Heart right ventricle (tissue), 16 donors: Measurements from ENCODE around the gene KMO. TPM values are rescaled to one million over a fixed set of nuclear protein-coding genes. Genes with fewer than 3 reads are reported as not detected.

Experiments
- ATAC-seq, 8 donors: fragments of 200-7000 bp; cut with Tn5 transposase; one replicate each; pipeline ENCODE4 v1.9.1; 2020; ENCODE audit warnings: mild to moderate bottlenecking in 8 of 8, moderate library complexity in 8 of 8, moderate number of reproducible peaks in 1 of 8
- DNase-seq, 2 donors: peaks; one replicate each; pipeline ENCODE4 v3.0.0-alpha.2; 2020
- H3K27ac ChIP-seq, 10 donors: fragments of 200-600 bp; sonication (generic) in 2 of 10; one replicate each; pipeline versions ENCODE4 v1.5.0 to v1.8.0; 2020 to 2022; ENCODE audit warnings: mild to moderate bottlenecking in 3 of 10
- H3K27me3 ChIP-seq, 7 donors: fragments of 200-600 bp; one replicate each; pipeline ENCODE4 v1.8.0; 2021 to 2022; ENCODE audit warnings: mild to moderate bottlenecking in 2 of 7
- H3K36me3 ChIP-seq, 9 donors: fragments of 200-600 bp; sonication (generic) in 1 of 9; one replicate each; pipeline versions ENCODE4 v1.5.0 to v1.8.0; 2020 to 2022; ENCODE audit warnings: mild to moderate bottlenecking in 2 of 9
- H3K4me1 ChIP-seq, 9 donors: fragments of 200-600 bp; sonication (generic) in 1 of 9; one replicate each; pipeline versions ENCODE4 v1.5.0 to v1.8.0; 2020 to 2022; ENCODE audit warnings: mild to moderate bottlenecking in 4 of 9
- H3K4me3 ChIP-seq, 10 donors: fragments of 200-600 bp; sonication (generic) in 2 of 10; one replicate each; pipeline versions ENCODE4 v1.5.0 to v1.8.0; 2020 to 2022; ENCODE audit warnings: mild to moderate bottlenecking in 7 of 10, moderate library complexity in 2 of 10
- H3K9me3 ChIP-seq, 11 donors: fragments of 200-600 bp in 10 of 11; sonication (generic) in 2 of 11; one replicate each; pipeline versions ENCODE4 v1.5.0 to v1.8.0; 2013 to 2022; ENCODE audit warnings: mild to moderate bottlenecking in 2 of 11, control low read depth in 1 of 11, moderate library complexity in 1 of 11
- WGBS, 2 donors: extraction: QIAGEN DNeasy Blood & Tissue Kit; methylation state at CpG; one replicate each; pipeline ENCODE4 v1.1.7; 2013; ENCODE audit warnings: inconsistent platforms in 1 of 2; 5-methylcytosine and 5-hydroxymethylcytosine counted together
- intact Hi-C, 10 donors: fragments of 100-400 bp; cut with DNase I; formaldehyde crosslinking; loops; one replicate each; pipeline versions ENCODE4 v1.11.1 to v1.14.2; 2022
- polyA plus RNA-seq, 2 donors: library from polyadenylated mRNA; stranded (reverse); fragments of 200-250 nt; gene quantifications; one replicate each; pipeline ENCODE4 v1.2.3, GENCODE V29; 2013
- total RNA-seq, 10 donors: library from RNA; stranded (reverse); fragmentation: NEBNext Ultra II Directional in 3 of 10; extraction: Animal tissue kit (Norgen Biotek cat#: 25700) in 3 of 10; gene quantifications; one replicate each; pipeline versions ENCODE4 v1.2.1 to v1.2.4, GENCODE V29; 2021 to 2023
- TF ChIP-seq, protein P1 (sequence below), 9 donors: fragments of 200-600 bp; sonication (generic) in 2 of 9; IDR thresholded peaks; one replicate each; pipeline versions ENCODE4 v1.5.0 to v1.8.0; 2021 to 2022; ENCODE audit warnings: antibody characterized with exemption in 9 of 9, mild to moderate bottlenecking in 5 of 9, moderate library complexity in 1 of 9
- donor health status: Arrhythmogenic right ventricular cardiomyopathy.
- donor health status: ischemic (EF 13 %, LVEDD 7.1; RV severe dilation, severe dysfunction).
- donor health status: healthy with polysubstance abuse.
- donor health status: DM: no; HTN: yes; CAD: no.
- donor health status: DM: no; HTN: no; CAD: no.
- donor health status: ischemic (EF 25% LVEDD 6.9; RV normal size, moderate dysfunction).
- donor health status: ischemic (EF 25% LVEDD 5.7; RV mildly dilated, moderate dysfunction).
- donor health status: healthy.
- donor health status: DM: yes; HTN: yes; CAD: no.
- donor health status: Ischemic cardiomyopathy.
- donor health status: ischemic (EF 35%, LVEDD 5.7; RV mildly dilated, moderate dysfunction).
- donor health status: nonischemic (EF 11% LVEDD 7.7; RV severe dilation, severe dysfunction).
- donor health status: DM: yes; HTN: yes; CAD: no.
- donor health status: PGD.
- donor health status: ischemic (EF 29% LVEDD 5.4; RV normal size, mild dysfunction).
- donor health status: nonischemic (EF 23%, LVEDD 6.1; RV moderate dilation, normal function).

KMO gene
- total and polyA plus RNA-seq, 12 donors = 0.05 to 1.4 (median 0.29) TPM; not detected in 4

DNA sequence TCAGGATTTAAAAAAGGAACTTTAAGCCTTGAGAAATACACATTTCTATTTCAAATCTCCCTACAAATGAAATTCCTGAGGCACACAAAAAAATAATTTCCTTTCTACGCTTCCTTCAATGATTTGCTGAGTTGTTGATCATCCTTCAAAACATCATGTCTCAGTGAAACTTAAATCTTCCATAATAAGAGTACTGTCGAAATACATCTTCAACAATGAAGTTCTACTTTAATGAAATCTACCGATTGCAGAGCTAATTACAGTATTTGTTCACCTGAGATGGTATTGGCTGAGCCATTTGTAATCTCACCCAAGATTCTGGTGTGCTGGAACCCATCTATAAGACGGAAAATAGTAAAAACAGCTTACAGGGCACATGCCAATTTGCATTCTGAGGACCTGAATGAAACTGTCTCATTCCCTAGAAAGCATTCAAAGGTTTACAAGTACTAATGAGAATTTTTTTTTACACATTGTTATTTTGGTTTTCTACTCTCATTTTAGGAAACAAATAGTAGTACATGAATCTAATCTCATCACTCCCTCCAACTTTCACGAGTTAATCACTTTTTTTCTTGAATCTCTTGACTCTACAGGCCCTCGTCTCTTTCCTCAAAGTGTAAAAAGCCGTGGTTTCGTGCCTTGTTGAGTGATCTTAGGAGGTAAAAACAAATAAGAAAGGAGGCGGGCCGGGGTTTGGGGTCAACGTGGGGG lies 106.9 kb downstream of the KMO start:
- no peaks in the 10 kb centered on the region for H3K27me3 ChIP-seq
- H3K9me3 ChIP-seq = peaks cover 0 to 20% (median 0%) of the 10 kb centered on the region in 11 donors
- DNase-seq (no peak), ATAC-seq (no peak)
- peak overlapping the region; percentile 71 to 100 (median 91) for H3K4me3 ChIP-seq
- H3K27ac ChIP-seq = peak overlapping the region in 5 of 10 donors; percentile 77 to 91 (median 82)
- H3K36me3 ChIP-seq = peaks cover 0 to 15% (median 0%) of the 10 kb centered on the region in 9 donors
- 14 to 16% methylated on average over 11 of the region's 11 CpGs for WGBS, 2 donors
- peaks cover 0 to 40% (median 12%) of the 10 kb centered on the region in 9 donors for H3K4me1 ChIP-seq
- intact Hi-C loops = no loop called here
- TF ChIP-seq, protein P1, sequence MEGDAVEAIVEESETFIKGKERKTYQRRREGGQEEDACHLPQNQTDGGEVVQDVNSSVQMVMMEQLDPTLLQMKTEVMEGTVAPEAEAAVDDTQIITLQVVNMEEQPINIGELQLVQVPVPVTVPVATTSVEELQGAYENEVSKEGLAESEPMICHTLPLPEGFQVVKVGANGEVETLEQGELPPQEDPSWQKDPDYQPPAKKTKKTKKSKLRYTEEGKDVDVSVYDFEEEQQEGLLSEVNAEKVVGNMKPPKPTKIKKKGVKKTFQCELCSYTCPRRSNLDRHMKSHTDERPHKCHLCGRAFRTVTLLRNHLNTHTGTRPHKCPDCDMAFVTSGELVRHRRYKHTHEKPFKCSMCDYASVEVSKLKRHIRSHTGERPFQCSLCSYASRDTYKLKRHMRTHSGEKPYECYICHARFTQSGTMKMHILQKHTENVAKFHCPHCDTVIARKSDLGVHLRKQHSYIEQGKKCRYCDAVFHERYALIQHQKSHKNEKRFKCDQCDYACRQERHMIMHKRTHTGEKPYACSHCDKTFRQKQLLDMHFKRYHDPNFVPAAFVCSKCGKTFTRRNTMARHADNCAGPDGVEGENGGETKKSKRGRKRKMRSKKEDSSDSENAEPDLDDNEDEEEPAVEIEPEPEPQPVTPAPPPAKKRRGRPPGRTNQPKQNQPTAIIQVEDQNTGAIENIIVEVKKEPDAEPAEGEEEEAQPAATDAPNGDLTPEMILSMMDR (IDR thresholded peaks at IDR 0.05) = no peak

DNA sequence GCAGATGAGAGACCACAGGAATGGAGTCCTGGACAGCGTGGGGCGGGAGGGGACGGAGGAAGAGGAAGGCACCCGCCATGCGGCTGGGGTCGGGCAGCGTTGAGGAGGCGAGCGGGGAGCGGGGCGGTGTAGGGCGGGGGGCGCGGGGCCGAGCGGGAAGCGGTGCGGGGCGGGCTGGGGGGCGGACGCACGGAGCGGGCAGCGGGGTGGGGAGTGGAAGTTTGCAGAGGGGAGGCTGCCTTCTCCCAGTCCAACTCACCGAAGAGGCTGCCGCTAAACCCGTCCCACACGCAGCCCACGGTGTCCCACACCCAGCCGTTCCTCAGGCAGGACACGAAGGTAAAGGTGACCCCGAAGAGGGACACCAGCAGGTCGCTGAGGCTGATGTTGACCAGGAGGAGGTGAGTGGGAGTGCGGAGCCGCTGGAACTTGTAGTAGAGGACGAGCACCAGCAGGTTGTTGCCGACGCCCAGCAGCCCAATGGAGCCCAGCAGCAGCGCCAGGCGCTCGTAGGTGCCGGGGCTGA lies 107.5 kb downstream of the KMO start:
- ATAC-seq = peak; percentile 4 to 33 (median 19)
- peaks cover 0 to 40% (median 12%) of the 10 kb centered on the region in 9 donors for H3K4me1 ChIP-seq
- H3K4me3 ChIP-seq = peak overlapping the region; percentile 71 to 100 (median 91)
- TF ChIP-seq, protein P1 (IDR thresholded peaks at IDR 0.05) = no peak
- WGBS, 2 donors = 0 to 2% methylated on average over 30 to 42 of the region's 42 CpGs
- H3K36me3 ChIP-seq = peaks cover 0 to 11% (median 0%) of the 10 kb centered on the region in 9 donors
- H3K27me3 ChIP-seq = no peaks in the 10 kb centered on the region
- intact Hi-C loops = loop anchor here in 2 of 10 donors (5.0 to 10.0 kb wide), 2 partner anchors 122 to 205 kb away; partner anchors contain the start of genes EXO1 (in 1 of the 2) and FH (in 1 of the 2)
- peak overlapping the region in 9 of 10 donors; percentile 77 to 91 (median 83) for H3K27ac ChIP-seq
- H3K9me3 ChIP-seq = peaks cover 0 to 20% (median 0%) of the 10 kb centered on the region in 11 donors
- peak; percentile 19 to 36 for DNase-seq

DNA sequence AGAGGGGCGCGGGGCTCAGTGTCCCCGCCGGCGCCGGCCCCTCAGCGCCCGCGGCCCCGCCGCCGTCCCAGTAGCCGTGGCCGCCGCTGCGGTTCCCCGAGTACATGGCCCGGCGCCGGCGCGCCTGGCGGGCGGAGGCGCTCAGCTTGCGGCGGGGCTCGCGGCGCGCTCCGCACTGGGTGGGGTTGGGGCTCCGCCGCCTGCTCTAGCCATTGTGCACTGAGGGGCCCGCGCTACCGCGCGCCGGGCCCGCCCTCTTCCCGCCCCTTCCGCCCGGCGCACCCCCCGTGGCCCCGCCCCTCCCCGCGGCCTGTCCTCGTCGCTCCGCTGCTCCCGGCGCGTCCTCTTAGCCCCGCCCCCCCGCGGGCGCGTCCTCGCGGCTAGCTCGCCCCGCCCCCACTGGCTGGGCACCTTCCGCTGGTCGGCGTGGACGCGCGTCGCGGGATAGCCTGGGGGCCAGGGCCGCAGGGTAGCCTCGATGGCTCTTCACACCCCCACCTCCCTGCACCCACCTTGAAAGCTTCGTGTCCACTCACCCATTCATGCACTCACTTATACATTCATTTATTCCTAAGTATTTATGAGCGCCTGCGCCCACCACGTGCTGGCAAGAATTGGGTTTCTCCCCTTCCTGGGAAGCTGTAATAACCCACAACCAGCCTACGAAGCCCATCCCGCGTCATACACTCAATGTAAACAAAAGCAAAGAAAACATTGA lies 108.1 kb downstream of the KMO start, which contains the start of the genes CHML and OPN3:
CHML (minus strand) TSS at position 221 of the 718 bp plus-strand sequence. CDS start 4,603 bp downstream, outside the sequence.
OPN3 (minus strand) TSS at position 221 of the 718 bp plus-strand sequence; CDS start at position 106, 115 bp downstream.
- WGBS, 2 donors = 5 to 9% methylated on average over 49 to 80 of the region's 81 CpGs
- Histone ChIP-seq H3K4me3 (peak within 1 kb of the TSS; percentile 71 to 100 (median 91)), H3K27ac (peak within 1 kb of the TSS in 9 of 10 donors; percentile 77 to 91 (median 83)), H3K27me3 (no peaks in the 10 kb centered on the region), H3K36me3 (peaks cover 0 to 5% (median 0%) of the 10 kb centered on the region in 9 donors), H3K9me3 (peaks cover 0 to 20% (median 0%) of the 10 kb centered on the region in 11 donors), H3K4me1 (peaks cover 0 to 40% (median 12%) of the 10 kb centered on the region in 9 donors)
- ATAC-seq (peak; percentile 98 to 100 (median 100)), DNase-seq (peak; percentile 93 to 97)
- TF ChIP-seq, protein P1 (IDR thresholded peaks at IDR 0.05) = peak in 1 of 9 donors; percentile 1
- intact Hi-C loops = loop anchor here in 2 of 10 donors (5.0 to 10.0 kb wide), 2 partner anchors 123 to 204 kb away; partner anchors contain the start of genes EXO1 (in 1 of the 2) and FH (in 1 of the 2)
